HUDEP-2 (cell line): ENCODE measurements around the gene SCEL.
"Not testable (repeated sequence)": the region's sequence is repeated elsewhere in the genome, so short reads cannot be mapped to it uniquely, and the experiment has no call there.

Source experiments
- DNase-seq, 76 experiments: peaks; one replicate each; lab custom pipeline; 2025; ENCODE audit not compliant: unreplicated experiment in 76 of 76; lab: John Stamatoyannopoulos, UW

SCEL gene

DNA sequence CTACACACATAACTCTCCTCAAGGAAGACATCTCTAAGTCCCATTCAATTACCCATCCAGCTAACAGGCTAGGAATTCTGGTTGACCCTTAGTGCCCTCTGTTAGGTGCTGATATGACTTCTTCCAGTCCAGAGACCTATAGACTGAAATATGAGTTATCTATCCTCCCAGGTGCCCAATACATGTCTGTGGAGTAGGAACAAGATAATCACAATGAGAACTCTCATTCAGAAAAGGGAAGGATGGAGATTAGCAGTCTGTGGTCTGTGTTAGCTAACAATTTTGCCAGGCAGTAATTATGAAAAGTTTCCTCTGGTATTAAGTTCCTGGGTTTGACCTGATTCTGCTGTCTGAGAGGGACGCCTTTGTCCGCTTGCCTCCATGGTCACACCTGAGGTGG, 117.8 kb downstream of the SCEL start:
- DNase-seq: no peak

GRCh38 chr13:77660016-77660415, 124.5 kb downstream of the SCEL start:
- DNase-seq: not testable (repeated sequence)

DNA sequence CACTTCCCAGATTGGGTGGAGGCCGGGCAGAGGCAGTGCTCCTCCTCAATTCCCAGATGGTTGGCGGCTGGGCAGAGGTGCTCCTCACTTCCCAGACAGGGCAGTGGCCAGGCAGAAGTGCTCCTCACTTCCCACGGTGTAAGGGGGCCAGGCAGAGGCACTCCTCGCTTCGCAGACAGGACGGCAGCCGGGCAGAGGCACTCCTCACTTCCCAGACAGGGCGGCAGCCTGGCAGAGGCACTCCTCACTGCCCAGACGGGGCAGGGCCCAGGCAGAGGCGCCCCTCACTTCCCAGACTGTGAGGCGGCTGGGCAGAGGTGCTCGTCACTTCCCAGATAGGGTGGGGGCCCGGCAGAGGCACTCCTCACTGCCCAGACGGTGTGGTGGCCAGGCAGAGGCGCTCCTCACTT, 125.3 kb downstream of the SCEL start:
- no peak for DNase-seq

DNA sequence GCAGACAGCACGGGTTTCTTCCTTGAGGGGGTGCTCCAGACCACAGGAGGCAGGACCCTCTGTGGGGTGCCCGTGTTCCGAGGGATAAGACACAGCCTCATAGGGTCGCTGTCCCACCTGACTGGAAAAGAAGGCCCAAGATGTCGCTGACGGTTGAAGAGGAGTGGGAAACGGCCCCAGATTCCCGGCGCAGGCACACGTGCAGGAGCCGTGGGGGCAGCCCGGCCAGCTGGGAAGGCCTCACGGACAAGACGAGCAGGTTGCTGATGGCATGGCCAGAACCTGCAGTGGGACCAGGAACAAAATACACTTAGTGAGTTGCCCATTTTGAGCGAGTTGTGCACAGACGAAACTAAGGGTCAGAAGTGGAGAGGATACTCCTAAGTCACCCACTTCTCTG, 126.8 kb downstream of the SCEL start:
- DNase-seq: not testable (repeated sequence)

GRCh38 chr13:77662831-77663230, 127.3 kb downstream of the SCEL start:
- DNase-seq: not testable (repeated sequence)

- DNase-seq: no peak
Observed at GRCh38 chr13:77674852-77675251, 139.3 kb downstream of the SCEL start.

DNA sequence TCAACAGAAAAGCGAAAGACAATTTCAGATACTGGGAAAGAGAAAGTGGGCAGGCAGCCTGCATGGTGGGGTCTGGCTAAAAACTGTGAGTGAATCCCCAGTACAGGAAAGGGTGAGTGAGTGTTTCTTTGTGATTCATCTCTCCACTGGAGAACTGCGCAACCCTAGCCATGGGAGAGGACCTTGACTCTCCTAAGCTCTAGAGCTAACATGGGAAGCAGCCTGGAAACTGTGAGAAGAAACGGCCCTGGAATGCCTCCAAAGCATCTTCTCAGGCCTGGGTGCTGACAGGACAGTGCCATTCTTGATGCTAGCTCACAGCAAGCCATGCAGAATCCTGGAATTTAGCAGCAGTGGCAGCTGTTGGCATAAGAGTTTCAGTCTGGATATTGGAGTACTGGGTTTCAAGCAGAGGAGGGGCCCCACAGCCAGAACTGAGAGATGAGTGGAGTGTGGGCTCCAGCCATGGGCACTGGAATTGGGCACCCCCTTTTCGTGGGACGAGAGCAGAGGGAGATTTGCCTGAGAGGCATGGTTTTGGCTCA, 143.3 kb downstream of the SCEL start:
- no peak for DNase-seq

DNA sequence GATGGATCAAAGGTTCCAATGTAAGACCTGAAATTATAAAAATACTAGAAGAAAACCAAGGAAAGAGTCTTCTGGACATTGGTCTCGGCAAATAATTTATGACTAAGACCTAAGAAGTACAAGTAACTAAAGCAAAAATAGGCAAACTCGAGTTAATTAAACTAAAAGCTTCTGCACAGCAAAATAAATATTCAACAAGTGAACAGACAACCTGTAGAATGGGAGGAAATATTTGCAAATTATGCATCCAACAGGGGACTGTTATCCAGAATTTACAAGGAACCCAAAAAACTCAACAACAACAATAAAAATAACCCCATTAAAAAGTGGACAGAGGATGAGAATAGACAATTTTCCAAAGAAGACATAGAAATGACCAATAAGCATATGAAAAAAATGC, 152.3 kb downstream of the SCEL start:
- DNase-seq: no peak

GRCh38 chr13:77691871-77692270, 156.4 kb downstream of the SCEL start:
- no peak for DNase-seq

- DNase-seq: no peak
Observed at GRCh38 chr13:77692746-77693448, 157.4 kb downstream of the SCEL start.

DNA sequence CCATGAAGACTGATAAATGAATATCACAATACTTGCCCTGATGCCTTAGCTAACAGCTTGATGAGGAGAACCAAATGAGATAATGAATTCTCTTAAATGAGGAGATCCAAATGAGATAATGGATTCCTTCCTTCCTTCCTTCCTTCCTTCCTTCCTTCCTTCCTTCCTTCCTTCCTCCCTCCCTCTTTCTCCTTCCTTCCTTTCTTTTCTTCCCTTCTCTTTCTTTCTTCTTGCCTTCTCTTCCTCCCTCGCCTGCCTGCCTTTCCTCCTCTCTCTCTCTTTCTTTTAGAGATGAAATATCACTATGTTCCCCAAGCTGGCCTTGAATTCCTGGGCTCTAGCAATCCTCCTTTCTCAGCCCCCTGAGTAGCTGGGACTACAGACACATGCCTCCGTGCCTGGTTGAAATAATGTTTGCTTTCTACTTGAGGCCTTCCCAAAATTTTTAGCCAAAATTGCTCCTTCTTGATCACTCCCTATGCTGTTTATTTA, 158.0 kb downstream of the SCEL start:
- no peak for DNase-seq
